HL-60 (cell line): ENCODE data around the gene SGSH.
A peak's percentile ranks its signal among the peaks of the same experiment; 100 is the strongest.

Source experiments
- DNase-seq, 2 experiments: peaks; one replicate each; pipeline ENCODE4 v3.0.0-alpha.2; 2010 to 2020; ENCODE audit warnings: low read depth in 1 of 2, low spot score in 1 of 2
- H3K27ac ChIP-seq: fragments of 250-450 bp; sonication (Bioruptor Pico); replicated peaks from 2 replicates; pipeline ENCODE4 v1.5.1; 2020; ENCODE audit warnings: mild to moderate bottlenecking, moderate library complexity
- H3K27me3 ChIP-seq: fragments of 250-450 bp; sonication (Bioruptor Pico); 2 replicates; pipeline ENCODE4 v1.5.1; 2021; ENCODE audit warnings: mild to moderate bottlenecking, moderate library complexity; ENCODE audit not compliant: insufficient read depth, poor library complexity, severe bottlenecking
- H3K4me3 ChIP-seq: replicated peaks from 2 replicates; pipeline ENCODE4 v1.5.1; 2011; ENCODE audit warnings: mild to moderate bottlenecking, control low read depth, low read length; ENCODE audit not compliant: insufficient read depth
- GABPA ChIP-seq: IDR thresholded peaks from 2 replicates; pipeline ENCODE4 v1.6.1; 2012; ENCODE audit warnings: low read depth
- POLR2AphosphoS5 ChIP-seq: IDR thresholded peaks from 2 replicates; pipeline ENCODE4 v1.6.1; 2012; ENCODE audit warnings: low read depth
- SPI1 ChIP-seq: IDR thresholded peaks from 2 replicates; pipeline ENCODE4 v1.6.1; 2012; ENCODE audit warnings: low read depth, mild to moderate bottlenecking, borderline replicate concordance
- TF ChIP-seq, protein P1 (sequence below): IDR thresholded peaks from 2 replicates; pipeline ENCODE4 v1.6.1; 2012; ENCODE audit warnings: low read depth; ENCODE audit not compliant: insufficient replicate concordance
- TF ChIP-seq, protein P2 (sequence below): IDR thresholded peaks from one replicate; pipeline ENCODE4 v1.5.1; 2011; ENCODE audit warnings: low read length, control low read depth, inconsistent platforms; ENCODE audit not compliant: insufficient read depth

SGSH gene

DNA sequence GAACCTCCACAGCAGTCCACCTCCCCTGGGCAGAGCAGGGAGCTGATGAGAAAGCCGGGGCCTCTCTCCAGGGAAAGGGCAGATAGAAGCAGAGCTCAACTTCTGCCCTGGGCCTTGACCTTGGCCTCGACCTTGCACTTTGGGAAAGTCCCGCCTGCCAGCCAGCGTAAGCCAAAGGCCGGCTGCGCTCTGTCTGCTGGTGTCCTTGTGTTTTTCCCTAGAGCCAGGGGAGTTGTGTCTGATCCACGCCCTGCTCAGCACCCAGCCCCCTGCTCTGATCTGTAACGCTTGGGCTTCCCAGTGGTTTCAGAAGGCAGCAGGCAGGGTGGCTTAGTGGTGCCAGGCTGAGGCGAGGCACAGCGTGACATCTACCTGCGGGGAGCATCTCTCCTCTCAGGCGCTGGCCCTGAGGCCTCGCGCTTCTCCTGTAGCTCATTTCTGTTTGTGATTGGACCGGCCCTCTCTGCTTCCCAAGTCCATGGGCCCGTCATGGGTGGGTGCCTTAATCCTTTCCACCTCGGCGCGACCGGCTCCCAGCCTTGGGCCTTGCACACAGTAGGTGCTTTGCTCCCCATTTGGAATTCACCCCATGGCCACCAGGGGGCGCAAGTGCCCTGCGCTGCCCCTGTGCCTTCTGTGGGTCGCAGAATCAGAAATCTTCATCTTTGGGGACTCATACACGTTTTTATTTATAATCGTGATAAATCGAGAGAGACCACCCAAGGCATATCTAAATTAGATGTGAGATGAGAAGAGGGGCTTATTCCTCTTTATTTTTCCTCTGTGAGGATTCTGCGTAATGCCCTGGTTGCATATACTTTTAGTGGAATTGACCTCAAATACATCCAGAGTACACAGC, 24.2 kb downstream of the SGSH start:
- DNase-seq = no peak
- H3K4me3 ChIP-seq = no peak overlapping the region

DNA sequence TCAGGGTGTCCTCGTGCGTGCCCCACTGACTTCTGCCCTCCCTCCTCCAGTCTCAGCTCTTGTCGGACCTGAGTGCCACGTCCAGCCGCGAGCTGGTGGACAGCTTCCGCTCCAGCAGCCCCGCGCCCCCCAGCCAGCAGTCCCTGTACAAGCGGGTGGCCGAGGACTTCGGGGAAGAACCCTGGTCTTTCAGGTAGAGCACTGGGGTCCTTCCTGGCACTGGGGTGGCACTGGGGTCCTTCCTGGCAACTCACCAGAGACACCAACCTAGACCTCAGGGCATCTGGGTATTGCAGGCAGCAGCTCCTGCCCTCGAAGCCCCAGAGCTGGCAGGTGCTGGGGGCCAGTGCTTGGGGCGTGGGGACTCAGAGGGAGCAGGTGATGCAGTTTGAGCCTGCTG, 25.0 kb downstream of the SGSH start:
- peaks cover 6% of the 10 kb centered on the region for H3K27me3 ChIP-seq
- no peak overlapping the region for H3K27ac ChIP-seq
- DNase-seq = no peak
- TF ChIP-seq, protein P1, sequence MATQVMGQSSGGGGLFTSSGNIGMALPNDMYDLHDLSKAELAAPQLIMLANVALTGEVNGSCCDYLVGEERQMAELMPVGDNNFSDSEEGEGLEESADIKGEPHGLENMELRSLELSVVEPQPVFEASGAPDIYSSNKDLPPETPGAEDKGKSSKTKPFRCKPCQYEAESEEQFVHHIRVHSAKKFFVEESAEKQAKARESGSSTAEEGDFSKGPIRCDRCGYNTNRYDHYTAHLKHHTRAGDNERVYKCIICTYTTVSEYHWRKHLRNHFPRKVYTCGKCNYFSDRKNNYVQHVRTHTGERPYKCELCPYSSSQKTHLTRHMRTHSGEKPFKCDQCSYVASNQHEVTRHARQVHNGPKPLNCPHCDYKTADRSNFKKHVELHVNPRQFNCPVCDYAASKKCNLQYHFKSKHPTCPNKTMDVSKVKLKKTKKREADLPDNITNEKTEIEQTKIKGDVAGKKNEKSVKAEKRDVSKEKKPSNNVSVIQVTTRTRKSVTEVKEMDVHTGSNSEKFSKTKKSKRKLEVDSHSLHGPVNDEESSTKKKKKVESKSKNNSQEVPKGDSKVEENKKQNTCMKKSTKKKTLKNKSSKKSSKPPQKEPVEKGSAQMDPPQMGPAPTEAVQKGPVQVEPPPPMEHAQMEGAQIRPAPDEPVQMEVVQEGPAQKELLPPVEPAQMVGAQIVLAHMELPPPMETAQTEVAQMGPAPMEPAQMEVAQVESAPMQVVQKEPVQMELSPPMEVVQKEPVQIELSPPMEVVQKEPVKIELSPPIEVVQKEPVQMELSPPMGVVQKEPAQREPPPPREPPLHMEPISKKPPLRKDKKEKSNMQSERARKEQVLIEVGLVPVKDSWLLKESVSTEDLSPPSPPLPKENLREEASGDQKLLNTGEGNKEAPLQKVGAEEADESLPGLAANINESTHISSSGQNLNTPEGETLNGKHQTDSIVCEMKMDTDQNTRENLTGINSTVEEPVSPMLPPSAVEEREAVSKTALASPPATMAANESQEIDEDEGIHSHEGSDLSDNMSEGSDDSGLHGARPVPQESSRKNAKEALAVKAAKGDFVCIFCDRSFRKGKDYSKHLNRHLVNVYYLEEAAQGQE = no peak
- TF ChIP-seq POLR2AphosphoS5 = no peak
- no peak for TF ChIP-seq SPI1
- TF ChIP-seq, protein P2, sequence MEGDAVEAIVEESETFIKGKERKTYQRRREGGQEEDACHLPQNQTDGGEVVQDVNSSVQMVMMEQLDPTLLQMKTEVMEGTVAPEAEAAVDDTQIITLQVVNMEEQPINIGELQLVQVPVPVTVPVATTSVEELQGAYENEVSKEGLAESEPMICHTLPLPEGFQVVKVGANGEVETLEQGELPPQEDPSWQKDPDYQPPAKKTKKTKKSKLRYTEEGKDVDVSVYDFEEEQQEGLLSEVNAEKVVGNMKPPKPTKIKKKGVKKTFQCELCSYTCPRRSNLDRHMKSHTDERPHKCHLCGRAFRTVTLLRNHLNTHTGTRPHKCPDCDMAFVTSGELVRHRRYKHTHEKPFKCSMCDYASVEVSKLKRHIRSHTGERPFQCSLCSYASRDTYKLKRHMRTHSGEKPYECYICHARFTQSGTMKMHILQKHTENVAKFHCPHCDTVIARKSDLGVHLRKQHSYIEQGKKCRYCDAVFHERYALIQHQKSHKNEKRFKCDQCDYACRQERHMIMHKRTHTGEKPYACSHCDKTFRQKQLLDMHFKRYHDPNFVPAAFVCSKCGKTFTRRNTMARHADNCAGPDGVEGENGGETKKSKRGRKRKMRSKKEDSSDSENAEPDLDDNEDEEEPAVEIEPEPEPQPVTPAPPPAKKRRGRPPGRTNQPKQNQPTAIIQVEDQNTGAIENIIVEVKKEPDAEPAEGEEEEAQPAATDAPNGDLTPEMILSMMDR = no peak
- no peak for TF ChIP-seq GABPA
- H3K4me3 ChIP-seq = no peak overlapping the region

More for the DNA sequence above, 24.2 kb downstream of the SGSH start:
- TF ChIP-seq, protein P2 = peak; percentile 58
- TF ChIP-seq, protein P1 = no peak
- Histone ChIP-seq H3K27me3 (peaks cover 6% of the 10 kb centered on the region), H3K27ac (no peak overlapping the region)

GRCh38 chr17:80191865-80192661, 28.1 kb downstream of the SGSH start:
- H3K4me3 ChIP-seq = no peak overlapping the region
- TF ChIP-seq GABPA = no peak
- no peak overlapping the region for H3K27ac ChIP-seq
- DNase-seq = no peak
- H3K27me3 ChIP-seq = peaks cover 6% of the 10 kb centered on the region

DNA sequence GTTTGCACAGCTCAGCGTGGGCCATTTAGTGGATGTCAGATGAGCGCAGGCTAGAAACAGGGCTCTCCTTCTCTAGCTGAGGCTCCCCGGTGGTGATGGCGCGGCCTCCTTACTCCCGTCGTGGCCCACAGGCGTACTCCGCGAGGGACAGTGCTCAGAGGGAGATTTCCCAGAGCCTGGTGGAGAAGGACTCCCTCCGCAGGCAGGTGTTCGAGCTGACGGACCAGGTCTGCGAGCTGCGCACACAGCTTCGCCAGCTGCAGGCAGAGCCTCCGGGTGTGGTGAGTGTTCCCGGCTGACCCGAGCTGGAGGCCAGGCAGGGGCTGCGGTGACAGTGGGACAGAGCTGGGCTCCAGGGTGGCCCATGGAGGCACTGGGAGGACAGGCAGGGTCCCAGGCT, 28.9 kb downstream of the SGSH start:
- Histone ChIP-seq H3K27ac (no peak overlapping the region), H3K4me3 (no peak overlapping the region), H3K27me3 (peaks cover 6% of the 10 kb centered on the region)
- TF ChIP-seq, protein P1 = no peak
- TF ChIP-seq POLR2AphosphoS5 (no peak), SPI1 (no peak), GABPA (no peak)
- TF ChIP-seq, protein P2 = no peak
- DNase-seq = no peak
